ENCODE measurements around the gene SBNO2.
A peak's percentile ranks its signal among the peaks of the same experiment; 100 is the strongest.

The SBNO2 gene

GRCh38 chr19:1070931-1071791 lies 102.9 kb downstream of the SBNO2 start:
- DNase-seq (ENCODE audit: low spot score) = no peak

- no peak for DNase-seq (ENCODE audit: low spot score)
These were observed 103.5 kb downstream of the SBNO2 start for GRCh38 chr19:1070576-1070930.

- peak; percentile 80 for DNase-seq (ENCODE audit: low spot score)
These were observed 104.9 kb downstream of the SBNO2 start for GRCh38 chr19:1069009-1069779.

GRCh38 chr19:1068009-1069001 lies 105.8 kb downstream of the SBNO2 start:
- DNase-seq (ENCODE audit: low spot score) = peak; percentile 76

- DNase-seq (ENCODE audit: low spot score) = no peak
These were observed 106.6 kb downstream of the SBNO2 start for GRCh38 chr19:1067341-1067957.

- DNase-seq (ENCODE audit: low spot score) = peak; percentile 85
These were observed 107.2 kb downstream of the SBNO2 start, which contains the start of gene ARHGAP45 for GRCh38 chr19:1066748-1067340. Gene ARHGAP45 (plus strand): TSS chr19:1067167. CDS start chr19:1067406, 239 bp downstream.

- no peak for DNase-seq (ENCODE audit: low spot score)
These were observed 107.8 kb downstream of the SBNO2 start for GRCh38 chr19:1066251-1066747.

GRCh38 chr19:1065606-1066109 lies 108.4 kb downstream of the SBNO2 start:
- no peak for DNase-seq (ENCODE audit: low spot score)

- DNase-seq (ENCODE audit: low spot score) = peak; percentile 73
These were observed 109.1 kb downstream of the SBNO2 start for GRCh38 chr19:1064661-1065605.

GRCh38 chr19:1063909-1064660 lies 110.0 kb downstream of the SBNO2 start:
- DNase-seq (ENCODE audit: low spot score) = no peak

- DNase-seq (ENCODE audit: low spot score) = peak; percentile 48
These were observed 110.8 kb downstream of the SBNO2 start for GRCh38 chr19:1063030-1063908.

- DNase-seq (ENCODE audit: low spot score) = no peak
These were observed 111.6 kb downstream of the SBNO2 start for GRCh38 chr19:1062387-1063029.

GRCh38 chr19:1061987-1062386 lies 112.1 kb downstream of the SBNO2 start:
- no peak for DNase-seq (ENCODE audit: low spot score)

GRCh38 chr19:1060689-1061088 lies 113.4 kb downstream of the SBNO2 start:
- DNase-seq (ENCODE audit: low spot score) = no peak

GRCh38 chr19:1058112-1058511 lies 116.0 kb downstream of the SBNO2 start:
- no peak for DNase-seq (ENCODE audit: low spot score)

Data from CD4-positive, alpha-beta T cell treated with Interleukin-15 for 4 hours (primary cell).